Left renal pelvis (tissue), 4 donors: ENCODE measurements around the gene MBD5. TPM values are rescaled to one million over a fixed set of nuclear protein-coding genes. Genes with fewer than 3 reads are reported as not detected.

Source experiments
- DNase-seq, 4 donors: peaks; one replicate each; pipeline ENCODE4 v3.0.0-alpha.2; 2013; ENCODE audit warnings: low read depth in 4 of 4, low spot score in 3 of 4
- polyA plus RNA-seq, 4 donors: library from polyadenylated mRNA; unstranded; fragments of 120-200 nt; gene quantifications; one replicate each; pipeline ENCODE4 v1.2.1, GENCODE V29; 2013; ENCODE audit not compliant: insufficient read length in 4 of 4

The MBD5 gene
- polyA plus RNA-seq, 4 donors, result 43.9 to 53.8 (median 52.2) TPM

DNA sequence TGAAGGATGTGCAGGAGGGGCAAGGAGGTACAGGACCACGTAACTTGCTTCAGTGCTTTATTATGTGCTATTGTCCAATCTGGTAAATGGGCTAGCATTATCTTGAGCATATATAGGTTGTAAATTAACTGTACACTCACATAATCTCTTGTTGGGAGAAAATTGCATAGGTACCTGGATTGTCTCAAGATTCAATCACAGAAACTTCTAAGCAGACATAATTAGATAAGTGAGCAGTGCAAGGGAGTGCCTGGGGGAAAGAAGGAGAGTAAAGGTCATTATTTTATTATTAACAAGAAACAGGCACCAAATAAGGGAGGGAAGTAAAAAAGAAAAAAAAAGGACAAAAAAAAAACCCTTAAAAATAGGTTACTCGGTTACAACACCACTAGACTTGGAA, 186.2 kb downstream of the MBD5 start:
- no peak for DNase-seq

DNA sequence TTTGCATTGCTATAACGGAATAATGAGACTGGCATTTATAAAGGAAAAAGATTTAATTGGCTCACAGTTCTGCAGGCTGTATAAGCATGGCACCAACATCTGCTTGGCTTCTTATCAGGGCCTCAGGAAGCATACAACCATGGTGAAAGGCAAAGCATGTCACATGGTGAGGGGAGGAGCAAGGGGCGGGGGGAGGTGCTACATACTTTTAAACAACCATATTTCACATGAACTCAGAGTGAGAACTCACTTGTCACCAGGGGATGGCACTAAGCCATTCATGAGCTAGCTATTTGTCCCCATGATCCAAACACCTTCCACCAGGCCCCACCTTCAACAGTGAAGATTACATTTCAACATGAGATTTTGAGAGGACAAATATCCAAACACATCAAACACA, 188.7 kb downstream of the MBD5 start:
- DNase-seq, result no peak

DNA sequence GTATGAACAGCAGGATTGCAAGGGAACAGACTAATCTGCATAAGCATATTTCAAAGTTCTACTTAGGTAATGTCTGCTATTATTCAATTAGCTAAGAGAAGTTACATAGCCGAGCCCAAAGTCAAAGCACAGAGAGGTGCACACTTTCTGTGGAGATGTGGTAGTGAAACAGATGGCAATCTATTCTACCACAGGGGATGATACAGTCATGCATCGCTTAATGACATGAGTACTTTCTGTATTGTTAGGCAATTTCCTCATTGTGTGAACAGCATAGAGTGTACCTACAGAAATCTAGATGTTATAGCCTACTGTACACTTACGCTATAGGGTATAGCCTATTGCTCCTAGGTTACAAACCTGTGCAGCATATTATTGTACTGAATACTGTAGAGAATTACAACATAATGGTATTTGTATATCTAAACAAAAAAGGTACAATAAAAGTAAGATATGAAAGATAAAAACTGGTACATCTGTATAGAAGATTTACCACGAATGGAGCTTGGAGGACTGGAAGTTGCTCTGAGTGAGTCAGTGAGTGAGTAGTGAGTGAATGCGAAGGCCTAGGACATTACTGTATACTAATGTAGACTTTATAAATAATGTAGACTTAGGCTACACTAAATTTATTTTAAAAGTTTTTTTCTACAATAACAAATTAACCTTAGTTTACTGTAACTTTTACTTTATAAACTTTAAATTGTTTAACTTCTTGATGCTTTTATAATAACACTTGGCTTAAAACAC, 197.6 kb downstream of the MBD5 start:
- DNase-seq, result no peak

- DNase-seq, result no peak
Measured at GRCh38 chr2:148221166-148221565, 200.3 kb downstream of the MBD5 start.

DNA sequence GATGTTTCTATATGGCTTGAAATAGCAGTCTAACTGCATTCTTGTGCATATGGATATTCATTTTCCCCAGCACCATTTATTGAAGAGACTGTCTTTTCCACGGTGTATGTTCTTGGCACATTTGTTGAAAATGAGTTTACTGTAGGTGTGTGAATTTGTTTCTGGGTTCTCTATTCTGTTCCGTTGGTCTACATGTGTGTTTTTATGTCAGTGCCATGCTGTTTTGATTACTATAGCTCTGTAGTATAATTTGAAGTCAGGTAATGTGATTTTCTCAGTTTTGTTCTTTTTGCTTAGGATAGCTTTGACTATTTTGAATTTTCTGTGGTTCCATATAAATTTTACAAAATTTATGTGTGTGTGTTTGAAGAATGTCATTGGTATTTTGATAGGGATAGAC, 201.0 kb downstream of the MBD5 start:
- no peak for DNase-seq

DNA sequence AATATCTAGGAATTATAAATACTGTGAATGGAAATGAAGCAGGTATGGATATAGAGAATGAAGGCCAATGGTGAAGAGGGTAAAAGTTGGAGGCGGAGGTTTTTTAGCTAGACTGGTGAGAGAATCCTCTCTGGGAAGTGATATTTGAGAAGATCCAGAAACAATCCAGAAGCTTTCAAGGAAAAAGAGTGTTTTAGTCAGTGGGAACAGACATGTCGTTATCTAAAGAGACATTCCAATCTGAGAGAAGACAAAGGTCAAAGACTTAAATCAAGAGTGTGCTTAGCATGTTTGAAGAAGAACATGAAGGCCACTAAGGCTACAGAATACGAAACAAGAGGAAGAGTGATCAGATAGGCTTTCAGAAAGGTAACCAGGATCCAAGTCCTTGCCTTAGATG, 211.0 kb downstream of the MBD5 start:
- DNase-seq, result no peak

DNA sequence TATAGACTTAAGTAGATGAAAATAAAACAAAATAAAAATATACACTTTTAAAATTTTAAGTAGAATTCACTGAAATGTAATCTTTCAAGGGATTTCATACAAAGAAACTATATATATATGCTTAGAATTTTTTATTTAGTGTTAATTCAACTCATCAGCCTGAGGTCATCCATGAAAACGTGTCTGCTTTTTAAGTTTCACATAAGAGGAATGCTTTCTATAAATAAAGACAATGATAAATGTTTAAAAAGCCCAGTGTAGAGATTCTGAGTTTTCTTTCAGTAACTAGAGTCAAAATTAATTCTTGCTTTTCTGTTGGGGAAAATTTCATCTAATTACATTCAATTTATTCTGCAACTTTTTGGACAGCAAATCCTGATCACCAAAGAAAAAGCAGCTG, 213.3 kb downstream of the MBD5 start:
- DNase-seq, result no peak

DNA sequence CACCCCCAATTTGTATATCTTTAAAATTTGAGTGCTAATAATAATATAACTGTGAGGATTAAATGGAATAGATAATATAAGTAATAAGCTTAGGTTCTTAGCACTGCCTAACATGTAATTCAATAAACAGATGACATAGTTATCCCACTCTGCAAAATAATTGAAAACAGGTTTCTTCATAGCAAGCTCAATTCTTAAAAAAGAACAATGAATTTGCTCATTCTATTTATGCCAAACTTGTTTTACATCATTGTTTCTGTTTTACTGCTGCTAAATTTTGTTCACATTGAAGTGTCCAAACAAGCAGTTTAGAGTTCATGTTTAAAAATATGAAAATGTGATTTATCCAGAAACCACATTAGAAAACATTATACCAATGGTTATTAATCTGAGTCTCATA, 217.0 kb downstream of the MBD5 start:
- DNase-seq, result no peak

GRCh38 chr2:148238561-148238960, 217.7 kb downstream of the MBD5 start:
- no peak for DNase-seq

DNA sequence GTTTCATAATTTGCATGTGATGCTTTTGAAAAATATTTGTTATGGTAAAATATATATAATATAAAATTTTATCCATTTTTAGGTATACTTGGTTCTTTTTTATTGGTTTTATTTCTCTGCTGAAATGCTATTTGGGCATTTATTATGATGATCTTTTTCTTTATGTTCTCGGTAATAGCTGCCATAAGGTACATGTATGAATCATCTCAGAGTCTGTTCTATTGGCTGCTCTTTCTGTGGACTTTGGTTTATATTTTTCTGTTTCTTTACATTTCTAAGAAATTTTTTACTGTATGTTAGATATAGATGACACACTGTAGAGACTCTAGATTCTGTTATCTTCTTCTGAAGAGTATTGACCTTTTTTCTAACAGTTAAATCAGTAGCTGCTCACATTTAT, 219.9 kb downstream of the MBD5 start:
- no peak for DNase-seq

DNA sequence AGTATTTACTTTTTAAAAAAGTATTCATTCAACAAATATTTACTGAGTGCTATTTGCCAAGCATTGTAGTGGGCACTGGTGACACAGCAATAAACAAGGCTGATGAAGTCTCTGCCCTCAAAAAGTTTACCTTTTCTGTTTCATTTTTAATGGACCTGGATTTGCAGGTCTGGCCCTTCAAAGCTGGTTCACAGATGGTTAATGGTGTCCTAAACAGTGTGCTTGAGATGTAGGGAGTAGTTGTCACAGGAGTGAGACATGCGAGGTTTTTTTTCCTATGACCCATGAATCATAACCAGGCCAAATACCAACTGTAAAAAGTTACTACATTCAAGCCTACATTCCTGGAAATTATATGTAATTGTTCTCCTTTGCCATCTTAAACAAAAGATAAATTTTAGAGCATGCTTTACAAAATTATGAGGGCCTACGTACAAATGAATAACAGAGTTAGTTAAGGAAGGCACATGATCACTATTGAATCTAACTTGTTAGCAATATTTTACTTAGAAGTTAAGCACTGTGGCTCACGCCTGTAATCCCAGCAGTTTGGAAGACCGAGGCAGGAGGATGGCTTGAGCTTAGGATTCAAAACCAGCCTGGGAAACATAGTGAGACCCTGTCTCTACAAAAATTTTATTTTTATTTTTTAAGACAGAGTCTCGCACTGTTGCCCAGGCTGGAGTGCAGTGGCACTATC, 223.9 kb downstream of the MBD5 start:
- DNase-seq, result no peak

DNA sequence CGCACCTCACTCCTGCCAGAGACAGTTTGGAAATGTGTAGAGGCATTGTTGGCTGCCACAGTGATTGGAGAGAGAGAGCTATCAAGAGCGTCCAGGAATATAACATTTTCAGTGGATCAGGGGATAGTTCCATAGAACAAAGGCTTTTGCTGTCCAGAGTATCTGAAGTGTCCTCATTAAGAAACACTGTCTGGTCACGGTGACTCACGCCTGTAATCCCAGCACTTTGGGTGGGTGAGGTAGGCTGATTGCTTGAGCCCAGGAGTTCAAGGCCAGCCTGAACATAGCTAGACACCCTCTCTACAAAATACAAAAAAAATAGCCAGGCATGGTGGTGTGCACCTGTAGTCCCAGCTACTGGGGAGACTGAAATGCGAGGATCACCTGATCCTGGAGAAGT, 231.1 kb downstream of the MBD5 start:
- no peak for DNase-seq

DNA sequence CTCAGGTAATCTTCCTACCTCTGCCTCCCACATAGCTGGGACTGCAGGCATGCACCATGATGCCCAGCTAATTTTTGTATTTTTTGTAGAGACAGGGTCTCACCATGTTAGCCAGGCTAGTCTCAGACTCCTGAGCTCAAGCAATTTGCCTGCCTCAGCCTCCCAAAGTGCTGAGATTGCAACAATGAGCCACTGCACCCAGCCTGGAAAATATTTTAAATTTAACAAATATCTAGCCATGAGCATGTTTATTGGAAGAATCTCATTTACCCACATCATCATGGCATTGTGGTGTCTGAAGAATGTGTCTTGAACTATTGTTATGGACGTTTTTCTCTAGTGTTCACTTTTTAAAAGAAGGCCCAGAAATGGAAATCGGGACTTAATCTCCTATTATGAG, 231.8 kb downstream of the MBD5 start:
- no peak for DNase-seq

- no peak for DNase-seq
Measured at GRCh38 chr2:148253685-148254084, 232.8 kb downstream of the MBD5 start.

- DNase-seq, result no peak
Measured at GRCh38 chr2:148255929-148256328, 235.0 kb downstream of the MBD5 start.

DNA sequence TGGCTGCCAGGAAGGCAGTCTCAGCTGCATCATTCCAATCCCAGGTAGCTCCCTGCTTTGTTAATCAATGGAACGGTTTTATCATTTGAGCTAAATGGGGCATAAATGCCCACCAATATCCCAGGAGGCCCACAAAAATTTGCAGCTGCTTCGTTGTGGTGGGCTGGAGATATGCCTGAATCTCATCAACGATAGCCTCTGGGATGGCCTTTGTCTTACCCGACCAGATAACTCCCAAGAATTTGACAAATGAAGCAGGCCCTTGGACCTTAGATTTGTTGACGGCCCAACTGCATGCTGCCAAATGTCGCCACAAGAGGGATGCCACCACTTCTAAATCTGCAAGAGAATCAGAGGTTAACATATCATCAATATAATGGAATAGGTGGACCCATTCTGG, 236.4 kb downstream of the MBD5 start:
- no peak for DNase-seq

GRCh38 chr2:148258124-148258523, 237.2 kb downstream of the MBD5 start:
- DNase-seq, result no peak

- no peak for DNase-seq
Measured at GRCh38 chr2:148259674-148260073, 238.8 kb downstream of the MBD5 start.

DNA sequence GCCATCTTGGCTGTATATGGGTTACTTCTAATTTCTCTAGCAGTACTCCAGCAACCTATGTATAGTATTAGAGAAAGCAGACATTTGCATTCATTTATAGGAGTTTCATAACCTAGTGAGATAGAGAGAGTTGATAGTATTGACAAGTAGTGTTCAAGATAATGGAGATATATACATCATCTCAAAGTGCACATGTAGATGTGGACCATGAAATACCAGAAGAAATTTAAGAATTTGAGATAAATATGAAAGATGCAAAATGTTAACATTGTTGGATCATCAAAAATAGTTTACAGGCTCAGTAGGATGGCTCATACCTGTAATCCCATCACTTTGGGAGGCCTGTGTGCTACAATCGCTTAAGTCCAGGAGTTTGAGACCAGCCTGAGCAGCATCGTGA, 243.0 kb downstream of the MBD5 start:
- no peak for DNase-seq

- DNase-seq, result peak in 2 of 4 donors; percentile 8 to 10
Measured at GRCh38 chr2:148273158-148273691, 252.3 kb downstream of the MBD5 start.

- no peak for DNase-seq
Measured at GRCh38 chr2:148279216-148279615, 258.3 kb downstream of the MBD5 start.

DNA sequence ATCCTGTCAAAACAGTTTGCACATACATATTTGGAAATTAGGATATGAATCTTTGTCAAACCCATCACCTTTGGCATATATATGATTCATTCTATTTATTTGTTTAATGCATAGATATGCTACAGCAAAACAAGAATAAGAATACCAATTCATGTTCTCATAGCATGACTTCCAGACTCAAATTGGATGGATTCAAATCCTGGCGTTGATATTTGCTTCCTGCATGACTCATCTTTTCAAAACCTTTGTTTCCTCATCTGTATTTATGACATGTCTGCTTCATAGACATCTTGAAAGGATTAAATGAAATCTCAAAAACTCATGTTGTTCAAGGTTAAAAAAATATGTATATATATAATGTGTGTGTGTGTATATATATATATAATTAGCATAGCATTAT, 261.3 kb downstream of the MBD5 start:
- no peak for DNase-seq
